Caco-2 (cell line): ENCODE measurements around the gene C3orf70. TPM values are rescaled to one million over a fixed set of nuclear protein-coding genes. Genes with fewer than 3 reads are reported as not detected.

Experiments used
- Bru-seq: library from RNA; stranded (reverse); fragments of 400-500 nt; gene quantifications from one replicate; lab custom pipeline; 2021; lab: Mats Ljungman, UMichigan
- BruChase-seq, 2 experiments: library from RNA; stranded (reverse); fragments of 400-500 nt; gene quantifications; one replicate each; lab custom pipeline; 2021; lab: Mats Ljungman, UMichigan
- BruUV-seq: library from RNA; stranded (reverse); fragments of 400-500 nt; replicated peaks from 2 replicates; lab custom pipeline; 2021; lab: Mats Ljungman, UMichigan
- CTCF ChIA-PET: fragments of 300-600 bp; sonication (Branson Sonifier 250); formaldehyde crosslinking; loops from one replicate; lab custom pipeline; 2022; ENCODE audit warnings: antibody characterized with exemption; lab: Charles Lee
- POLR2A ChIA-PET: fragments of 300-600 bp; sonication (Branson Sonifier 250); formaldehyde crosslinking; loops from one replicate; lab custom pipeline; 2022; ENCODE audit warnings: antibody characterized with exemption; lab: Charles Lee
- DNase-seq, 2 experiments: peaks; one replicate each; pipeline versions ENCODE4 v3.0.0 to v3.0.0-alpha.2; 2020 to 2022
- H3K27me3 ChIP-seq: replicated peaks from 2 replicates; pipeline ENCODE4 v1.6.0; 2011; ENCODE audit warnings: low read length; ENCODE audit not compliant: control insufficient read depth, insufficient read depth
- H3K36me3 ChIP-seq: 2 replicates; pipeline ENCODE4 v1.5.1; 2011; ENCODE audit warnings: low read length; ENCODE audit not compliant: control insufficient read depth, insufficient read depth
- H3K4me1 ChIP-seq: fragments of 250-450 bp; sonication (Bioruptor Pico); 2 replicates; pipeline ENCODE4 v1.5.1; 2020; ENCODE audit warnings: mild to moderate bottlenecking
- H3K4me3 ChIP-seq: 2 replicates; pipeline ENCODE4 v1.5.1; 2011; ENCODE audit warnings: low read depth, mild to moderate bottlenecking, control low read depth, low read length
- H3K9me3 ChIP-seq: fragments of 250-450 bp; sonication (Bioruptor Pico); 2 replicates; pipeline ENCODE4 v1.5.1; 2020; ENCODE audit warnings: mild to moderate bottlenecking, moderate library complexity
- H3K27ac Mint-ChIP-seq: one replicate; pipeline ENCODE4 v1.8.0; 2022; ENCODE audit warnings: mixed read lengths; ENCODE audit not compliant: unreplicated experiment
- H3K27me3 Mint-ChIP-seq: one replicate; pipeline ENCODE4 v1.8.0; 2022; ENCODE audit warnings: mixed read lengths; ENCODE audit not compliant: insufficient read depth, unreplicated experiment
- H3K36me3 Mint-ChIP-seq: one replicate; pipeline ENCODE4 v1.8.0; 2022; ENCODE audit warnings: mild to moderate bottlenecking, mixed read lengths; ENCODE audit not compliant: insufficient read depth, unreplicated experiment
- H3K4me1 Mint-ChIP-seq: one replicate; pipeline ENCODE4 v1.8.0; 2022; ENCODE audit warnings: low read depth, mixed read lengths; ENCODE audit not compliant: unreplicated experiment
- H3K4me3 Mint-ChIP-seq: one replicate; pipeline ENCODE4 v1.8.0; 2022; ENCODE audit warnings: mild to moderate bottlenecking, moderate library complexity, mixed read lengths; ENCODE audit not compliant: unreplicated experiment
- H3K9me3 Mint-ChIP-seq: one replicate; pipeline ENCODE4 v1.8.0; 2022; ENCODE audit warnings: mixed read lengths; ENCODE audit not compliant: unreplicated experiment
- intact Hi-C: fragments of 100-400 bp; cut with micrococcal nuclease; formaldehyde crosslinking; loops from one replicate; pipeline ENCODE4 v1.10.0; 2022; ENCODE audit not compliant: unreplicated experiment
- long read RNA-seq: library from polyadenylated mRNA; stranded (forward); transcript quantifications from one replicate; pipeline ENCODE4 v2.0.0, GENCODE V29; 2022
- total RNA-seq: library from RNA; stranded (reverse); gene quantifications from 2 replicates; pipeline ENCODE4 v1.2.3, GENCODE V29; 2022
- TF ChIP-seq, protein P1 (sequence below), 2 experiments: fragments of 200-600 bp in 1 of 2; IDR thresholded peaks; 1 replicate in 1 of 2; 2 replicates in 1 of 2; pipeline versions ENCODE4 v1.5.1 to v1.8.0; 2011 to 2022; ENCODE audit warnings: antibody characterized with exemption in 1 of 2, control low read depth in 1 of 2, inconsistent platforms in 1 of 2, low read depth in 1 of 2, low read length in 1 of 2, mild to moderate bottlenecking in 1 of 2, moderate library complexity in 1 of 2; ENCODE audit not compliant: insufficient read depth in 1 of 2, severe bottlenecking in 1 of 2, unreplicated experiment in 1 of 2

C3orf70 gene, protein sequence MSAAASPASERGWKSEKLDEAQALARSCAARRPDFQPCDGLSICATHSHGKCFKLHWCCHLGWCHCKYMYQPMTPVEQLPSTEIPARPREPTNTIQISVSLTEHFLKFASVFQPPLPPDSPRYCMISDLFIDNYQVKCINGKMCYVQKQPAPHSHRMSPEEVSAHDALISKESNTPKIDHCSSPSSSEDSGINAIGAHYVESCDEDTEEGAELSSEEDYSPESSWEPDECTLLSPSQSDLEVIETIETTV
- total RNA-seq (11.2 and 13.3 TPM in 2 replicates), Bru-seq, nascent RNA (percentile 71 among the genes with signal in this experiment), BruChase-seq, experiment 1, labeled RNA remaining after a 2-hour chase (percentile 70 among the genes with signal in this experiment), BruChase-seq, experiment 2, labeled RNA remaining after a 6-hour chase (percentile 67 among the genes with signal in this experiment)
- long read RNA-seq, full-length matches to known transcripts, result 7 of 13 reads
- long read RNA-seq, partial matches to known transcripts, result 0 of 13 reads
- long read RNA-seq, other reads (novel, unspliced or antisense), result 6 of 13 reads

DNA sequence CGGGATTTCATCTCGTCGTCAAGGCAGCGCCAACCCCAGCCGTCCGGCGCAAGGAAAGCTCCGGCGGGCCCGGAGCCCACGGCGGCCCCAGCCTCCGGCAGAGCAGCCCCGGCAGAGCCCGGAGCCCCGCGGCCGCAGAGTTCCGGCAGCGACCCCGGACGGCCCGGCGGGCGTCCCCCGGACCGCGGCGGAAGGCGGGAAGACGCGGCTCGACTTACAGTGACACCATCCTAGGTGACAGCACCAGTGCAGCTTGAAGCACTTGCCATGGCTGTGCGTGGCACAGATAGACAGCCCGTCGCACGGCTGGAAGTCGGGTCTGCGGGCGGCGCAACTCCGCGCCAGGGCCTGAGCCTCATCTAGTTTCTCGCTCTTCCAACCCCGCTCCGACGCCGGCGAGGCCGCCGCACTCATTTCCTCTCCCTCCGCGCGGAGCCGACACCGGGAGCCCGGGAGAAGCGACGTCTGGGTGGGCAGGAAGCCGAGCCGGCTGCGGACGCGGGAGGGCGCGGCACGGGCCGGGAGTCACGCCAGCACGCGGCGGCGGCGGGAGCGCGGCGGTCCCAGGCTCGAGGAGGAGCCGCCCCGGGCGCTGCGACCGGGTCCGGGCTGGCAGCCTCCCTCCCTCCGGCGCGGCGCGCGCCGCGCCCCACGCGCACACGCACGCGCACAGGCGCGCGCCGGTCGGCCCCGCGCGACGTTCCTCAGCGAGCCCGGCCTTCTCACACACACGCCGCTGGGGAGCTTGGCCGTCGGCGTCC is at the start of gene C3orf70:
TSS of gene C3orf70 (minus strand) at position 651 of the 761 bp plus-strand sequence. CDS start at position 414, 237 bp downstream.
- Histone ChIP-seq H3K4me3 (peak within 1 kb of the TSS; percentile 92), H3K36me3 (no peaks in the 10 kb centered on the region), H3K9me3 (no peaks in the 10 kb centered on the region), H3K4me1 (no peaks in the 10 kb centered on the region), H3K27me3 (no peaks in the 10 kb centered on the region)
- TF ChIP-seq, protein P1, sequence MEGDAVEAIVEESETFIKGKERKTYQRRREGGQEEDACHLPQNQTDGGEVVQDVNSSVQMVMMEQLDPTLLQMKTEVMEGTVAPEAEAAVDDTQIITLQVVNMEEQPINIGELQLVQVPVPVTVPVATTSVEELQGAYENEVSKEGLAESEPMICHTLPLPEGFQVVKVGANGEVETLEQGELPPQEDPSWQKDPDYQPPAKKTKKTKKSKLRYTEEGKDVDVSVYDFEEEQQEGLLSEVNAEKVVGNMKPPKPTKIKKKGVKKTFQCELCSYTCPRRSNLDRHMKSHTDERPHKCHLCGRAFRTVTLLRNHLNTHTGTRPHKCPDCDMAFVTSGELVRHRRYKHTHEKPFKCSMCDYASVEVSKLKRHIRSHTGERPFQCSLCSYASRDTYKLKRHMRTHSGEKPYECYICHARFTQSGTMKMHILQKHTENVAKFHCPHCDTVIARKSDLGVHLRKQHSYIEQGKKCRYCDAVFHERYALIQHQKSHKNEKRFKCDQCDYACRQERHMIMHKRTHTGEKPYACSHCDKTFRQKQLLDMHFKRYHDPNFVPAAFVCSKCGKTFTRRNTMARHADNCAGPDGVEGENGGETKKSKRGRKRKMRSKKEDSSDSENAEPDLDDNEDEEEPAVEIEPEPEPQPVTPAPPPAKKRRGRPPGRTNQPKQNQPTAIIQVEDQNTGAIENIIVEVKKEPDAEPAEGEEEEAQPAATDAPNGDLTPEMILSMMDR (IDR thresholded peaks at IDR 0.05; ENCODE audit: insufficient read depth in 1 of 2, low read depth in 1 of 2, low read length in 1 of 2, severe bottlenecking in 1 of 2, unreplicated experiment in 1 of 2), result no peak
- ChIA-PET CTCF (interaction anchor here (0.7 to 1.7 kb wide), 4 partner anchors 20 to 146 kb away, joined by 3 to 6 read pairs (median 4); no protein-coding TSS in a partner anchor), POLR2A (no interaction called here)
- H3K4me3 Mint-ChIP-seq, result no peak within 1 kb of the TSS
- BruUV-seq, result no TSS peak
- DNase-seq, result peak; percentile 42 to 62
- intact Hi-C loops, result no loop called here
- no peaks in the 10 kb centered on the region for H3K9me3 Mint-ChIP-seq
- peak within 1 kb of the TSS; percentile 45 for H3K27ac Mint-ChIP-seq
- H3K4me1 Mint-ChIP-seq, result no peaks in the 10 kb centered on the region
- H3K36me3 Mint-ChIP-seq, result peaks cover 5% of the 10 kb centered on the region
- peaks cover 7% of the 10 kb centered on the region for H3K27me3 Mint-ChIP-seq

DNA sequence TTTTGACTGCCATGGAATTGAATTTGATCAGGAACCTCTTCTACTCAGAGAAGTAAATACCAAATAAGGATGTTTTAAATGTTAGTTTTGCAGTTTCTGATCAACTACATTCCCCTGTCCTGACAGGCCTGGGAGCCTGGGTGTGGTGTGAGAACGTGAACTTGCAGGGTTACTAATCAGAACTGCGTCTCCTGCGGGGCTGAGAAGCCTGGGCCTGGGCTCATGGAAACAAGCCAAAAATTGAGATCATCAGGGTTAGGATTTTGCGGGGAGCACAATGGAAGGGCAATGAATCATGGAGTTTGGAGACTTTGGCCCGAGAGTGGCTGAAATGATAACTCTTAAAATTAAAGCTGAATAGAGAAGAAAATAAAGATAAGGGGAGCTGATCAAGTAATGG is 47.8 kb upstream of the C3orf70 start:
- TF ChIP-seq, protein P1 (IDR thresholded peaks at IDR 0.05; ENCODE audit: insufficient read depth in 1 of 2, low read depth in 1 of 2, low read length in 1 of 2, severe bottlenecking in 1 of 2, unreplicated experiment in 1 of 2), result no peak
- Histone ChIP-seq H3K9me3 (no peaks in the 10 kb centered on the region), H3K27me3 (no peaks in the 10 kb centered on the region), H3K4me1 (no peaks in the 10 kb centered on the region), H3K36me3 (no peaks in the 10 kb centered on the region; the same call in 1 of the 2 replicates), H3K4me3 (no peak overlapping the region)
- H3K4me1 Mint-ChIP-seq, result no peaks in the 10 kb centered on the region
- CTCF ChIA-PET, result no interaction called here
- no peak overlapping the region for H3K4me3 Mint-ChIP-seq
- POLR2A ChIA-PET, result no interaction called here
- no peak overlapping the region for H3K27ac Mint-ChIP-seq
- intact Hi-C loops, result no loop called here
- H3K27me3 Mint-ChIP-seq, result no peaks in the 10 kb centered on the region
- H3K36me3 Mint-ChIP-seq, result peaks cover 28% of the 10 kb centered on the region
- BruUV-seq, result no TSS peak
- no peak for DNase-seq
- H3K9me3 Mint-ChIP-seq, result no peaks in the 10 kb centered on the region

DNA sequence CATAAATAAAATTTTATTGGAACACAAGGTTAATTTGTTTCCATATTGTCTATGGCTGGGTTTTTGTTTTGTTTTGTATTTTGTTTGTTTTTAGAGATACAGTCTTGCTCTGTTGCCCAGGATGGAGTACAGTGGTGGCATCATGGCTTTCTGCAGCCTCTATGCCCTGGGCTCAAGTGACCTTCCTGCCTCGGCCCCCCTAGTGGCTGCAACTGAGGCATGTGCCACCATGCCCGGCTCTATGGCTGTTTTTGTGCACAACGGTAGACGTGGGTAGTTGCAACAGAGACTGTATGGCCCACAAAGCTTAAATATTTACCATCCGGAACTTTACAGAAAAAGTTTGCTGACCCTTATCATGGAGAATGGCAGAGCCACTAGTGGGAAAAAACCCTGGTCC is 46.8 kb upstream of the C3orf70 start:
- ChIA-PET CTCF (no interaction called here), POLR2A (no interaction called here)
- H3K27me3 ChIP-seq, result no peaks in the 10 kb centered on the region
- H3K4me3 ChIP-seq, result no peak overlapping the region
- intact Hi-C loops, result no loop called here
- Mint-ChIP-seq H3K27me3 (no peaks in the 10 kb centered on the region), H3K27ac (no peak overlapping the region), H3K9me3 (no peaks in the 10 kb centered on the region), H3K4me1 (no peaks in the 10 kb centered on the region), H3K36me3 (peaks cover 28% of the 10 kb centered on the region), H3K4me3 (no peak overlapping the region)
- H3K4me1 ChIP-seq, result no peaks in the 10 kb centered on the region
- no peaks in the 10 kb centered on the region; the same call in 1 of the 2 replicates for H3K36me3 ChIP-seq
- no peaks in the 10 kb centered on the region for H3K9me3 ChIP-seq
- TF ChIP-seq, protein P1 (IDR thresholded peaks at IDR 0.05; ENCODE audit: insufficient read depth in 1 of 2, low read depth in 1 of 2, low read length in 1 of 2, severe bottlenecking in 1 of 2, unreplicated experiment in 1 of 2), result no peak
- DNase-seq, result no peak
- no TSS peak for BruUV-seq
